DMS79 treated with DMSO at 0.1 percent for 48 hours (cell line): ENCODE measurements around the gene TRAF4.
"Not testable (repeated sequence)": the region's sequence is repeated elsewhere in the genome, so short reads cannot be mapped to it uniquely, and the experiment has no call there.

Source experiments
- DNase-seq: peaks from one replicate; lab custom pipeline; 2025; lab: John Stamatoyannopoulos, UW

TRAF4 gene

GRCh38 chr17:28729950-28730330, 13.9 kb upstream of the TRAF4 start:
- DNase-seq, result no peak

- no peak for DNase-seq
Measured at GRCh38 chr17:28733346-28733745, 10.5 kb upstream of the TRAF4 start.

DNA sequence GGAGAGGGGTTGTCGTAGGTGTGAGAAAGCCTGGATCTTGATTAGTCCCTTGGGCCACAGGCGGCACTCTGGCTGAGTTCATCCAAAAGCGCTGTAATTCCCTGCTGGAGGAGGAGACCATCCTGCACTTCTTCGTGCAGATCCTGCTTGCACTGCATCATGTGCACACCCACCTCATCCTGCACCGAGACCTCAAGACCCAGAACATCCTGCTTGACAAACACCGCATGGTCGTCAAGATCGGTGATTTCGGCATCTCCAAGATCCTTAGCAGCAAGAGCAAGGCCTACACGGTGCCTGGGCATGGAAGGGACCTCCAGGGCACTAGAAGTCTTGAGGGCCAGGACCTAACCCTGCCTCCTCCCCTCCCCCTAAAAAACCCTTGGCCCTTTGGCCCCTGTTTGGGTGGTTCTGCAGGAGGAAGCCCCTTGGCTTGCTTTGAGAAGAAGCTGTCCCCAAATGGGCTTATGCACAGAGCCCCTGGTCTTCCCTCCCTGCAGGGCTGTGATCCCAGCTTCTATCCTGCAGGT, 9.0 kb upstream of the TRAF4 start:
- DNase-seq, result no peak

GRCh38 chr17:28735242-28735722, 8.5 kb upstream of the TRAF4 start:
- no peak for DNase-seq

DNA sequence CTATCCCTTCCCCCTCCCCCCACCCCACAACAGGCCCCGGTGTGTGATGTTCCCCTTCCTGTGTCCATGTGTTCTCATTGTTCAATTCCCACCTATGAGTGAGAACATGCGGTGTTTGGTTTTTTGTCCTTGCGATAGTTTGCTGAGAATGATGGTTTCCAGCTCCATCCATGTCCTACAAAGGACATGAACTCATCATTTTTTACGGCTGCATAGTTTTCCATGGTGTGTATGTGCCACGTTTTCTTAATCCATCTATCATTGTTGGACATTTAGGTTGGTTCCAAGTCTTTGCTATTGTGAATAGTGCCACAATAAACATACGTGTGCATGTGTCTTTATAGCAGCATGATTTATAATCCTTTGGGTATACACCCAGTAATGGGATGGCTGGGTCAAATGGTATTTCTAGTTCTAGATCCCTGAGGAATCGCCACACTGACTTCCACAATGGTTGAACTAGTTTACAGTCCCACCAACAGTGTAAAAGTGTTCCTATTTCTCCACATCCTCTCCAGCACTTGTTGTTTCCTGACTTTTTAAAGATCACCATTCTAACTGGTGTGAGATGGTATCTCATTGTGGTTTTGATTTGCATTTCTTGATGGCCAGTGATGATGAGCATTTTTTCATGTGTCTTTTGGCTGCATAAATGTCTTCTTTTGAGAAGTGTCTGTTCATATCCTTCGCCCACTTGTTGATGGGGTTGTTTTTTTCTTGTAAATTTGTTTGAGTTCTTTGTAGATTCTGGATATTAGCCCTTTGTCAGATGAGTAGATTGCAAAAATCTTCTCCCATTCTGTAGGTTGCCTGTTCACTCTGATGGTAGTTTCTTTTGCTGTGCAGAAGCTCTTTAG, 7.7 kb upstream of the TRAF4 start:
- DNase-seq, result not testable (repeated sequence)

DNA sequence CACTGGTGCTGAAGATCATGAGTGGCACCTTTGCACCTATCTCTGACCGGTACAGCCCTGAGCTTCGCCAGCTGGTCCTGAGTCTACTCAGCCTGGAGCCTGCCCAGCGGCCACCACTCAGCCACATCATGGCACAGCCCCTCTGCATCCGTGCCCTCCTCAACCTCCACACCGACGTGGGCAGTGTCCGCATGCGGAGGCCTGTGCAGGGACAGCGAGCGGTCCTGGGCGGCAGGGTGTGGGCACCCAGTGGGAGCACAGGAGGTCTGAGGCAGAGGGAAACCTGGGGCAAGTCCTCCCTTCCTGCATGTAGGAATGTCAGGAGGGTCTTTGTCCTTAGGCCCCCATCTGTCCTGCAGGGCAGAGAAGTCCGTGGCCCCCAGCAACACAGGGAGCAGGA, 6.5 kb upstream of the TRAF4 start:
- no peak for DNase-seq

DNA sequence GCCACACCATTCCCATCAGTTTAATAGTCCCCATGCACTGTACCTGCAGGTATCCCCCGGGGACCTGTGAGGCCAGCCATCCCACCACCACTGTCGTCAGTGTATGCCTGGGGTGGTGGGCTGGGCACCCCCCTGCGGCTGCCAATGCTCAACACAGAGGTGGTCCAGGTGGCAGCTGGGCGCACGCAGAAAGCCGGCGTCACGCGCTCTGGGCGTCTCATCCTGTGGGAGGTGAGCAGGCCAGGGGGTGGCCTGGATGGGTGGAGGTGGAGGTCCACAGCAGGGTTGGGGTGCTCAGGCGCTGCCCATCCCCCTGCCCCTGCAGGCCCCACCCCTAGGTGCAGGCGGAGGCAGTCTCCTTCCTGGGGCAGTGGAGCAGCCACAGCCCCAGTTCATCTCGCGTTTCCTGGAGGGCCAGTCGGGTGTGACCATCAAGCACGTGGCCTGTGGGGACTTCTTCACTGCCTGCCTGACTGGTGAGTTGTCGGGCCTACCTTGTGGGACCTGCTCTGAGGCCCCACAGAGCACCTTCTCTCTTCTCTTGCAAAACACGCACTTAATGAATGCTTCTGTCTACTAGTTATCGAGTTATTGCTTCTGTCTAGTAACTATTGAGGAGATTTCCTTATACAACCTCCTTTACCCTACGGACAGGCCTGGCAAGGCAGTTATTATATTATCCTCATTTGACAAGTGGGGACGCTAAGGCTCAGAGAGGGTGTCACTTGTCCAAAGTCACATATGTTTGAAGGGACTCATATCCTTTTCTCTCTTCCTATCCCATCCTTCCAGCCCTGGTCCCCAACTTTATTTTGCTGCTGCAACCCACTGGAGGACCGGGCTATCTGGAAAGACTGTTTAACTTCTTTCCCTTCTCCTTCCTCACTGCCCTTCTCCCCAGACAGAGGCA, 5.8 kb upstream of the TRAF4 start:
- no peak for DNase-seq

- no peak for DNase-seq
Measured at GRCh38 chr17:28738680-28739384, 5.0 kb upstream of the TRAF4 start.

GRCh38 chr17:28740406-28741357, 3.1 kb upstream of the TRAF4 start:
- DNase-seq, result no peak

GRCh38 chr17:28741358-28742349, 2.2 kb upstream of the TRAF4 start:
- DNase-seq, result no peak

- peak; percentile 14 for DNase-seq
Measured at GRCh38 chr17:28744104-28744971, 527 bp downstream of the TRAF4 start.

GRCh38 chr17:28744972-28745785, 1.4 kb downstream of the TRAF4 start:
- DNase-seq, result no peak

GRCh38 chr17:28745786-28746411, 2.1 kb downstream of the TRAF4 start:
- peak; percentile 12 for DNase-seq

DNA sequence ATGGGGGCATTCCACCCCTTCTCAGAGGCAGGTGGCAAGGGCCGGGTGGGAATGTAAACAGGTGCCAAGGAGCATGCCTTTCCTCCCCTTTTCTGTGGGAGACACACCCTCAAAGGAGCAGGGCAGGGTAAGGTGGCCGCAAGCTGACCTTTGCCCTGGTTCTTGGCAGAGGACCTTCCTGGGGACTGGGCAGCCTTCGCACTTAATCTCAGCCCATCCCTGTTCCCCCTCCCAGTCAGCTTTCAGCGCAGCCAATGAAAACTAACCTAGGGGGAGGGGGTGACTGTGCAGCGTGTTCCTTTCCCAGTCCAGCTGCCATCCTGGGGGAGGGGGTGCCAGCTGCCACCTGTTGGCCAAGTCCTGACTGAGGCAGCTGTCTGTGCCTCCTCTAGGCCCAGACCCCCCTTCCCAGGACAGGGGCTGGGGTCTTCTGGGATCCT, 2.8 kb downstream of the TRAF4 start:
- DNase-seq, result peak; percentile 76

DNA sequence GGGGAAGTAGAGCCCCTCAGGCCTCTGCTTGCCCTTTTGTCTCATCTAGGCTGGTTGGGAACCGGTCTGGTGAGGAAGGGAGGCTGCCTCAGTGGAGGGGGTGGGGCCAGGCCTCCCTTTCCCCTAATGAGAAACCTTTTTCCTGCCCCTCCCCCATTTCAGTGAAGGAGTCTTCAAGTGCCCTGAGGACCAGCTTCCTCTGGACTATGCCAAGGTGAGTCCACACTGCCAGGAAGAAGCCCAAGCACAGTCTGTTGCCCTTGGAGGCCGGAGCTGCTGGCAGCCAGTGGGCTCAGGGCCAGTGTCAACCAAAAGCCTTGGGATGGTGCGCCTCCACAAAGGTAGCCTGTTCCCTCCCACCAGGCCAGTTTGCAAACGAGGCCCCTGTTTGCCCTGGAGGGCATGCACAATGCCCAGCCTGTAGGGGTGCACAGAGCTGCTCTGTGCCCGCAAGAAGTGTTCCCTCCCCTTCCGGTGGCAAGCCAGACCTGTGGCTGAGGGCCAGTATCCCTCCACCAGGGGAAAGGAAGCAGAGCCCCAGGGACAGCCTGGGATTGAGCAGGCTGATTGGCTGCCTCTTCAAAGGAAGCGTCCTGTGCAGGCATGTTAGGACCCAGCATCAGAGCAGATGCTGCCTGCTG, 3.4 kb downstream of the TRAF4 start:
- DNase-seq, result peak; percentile 78
